Subcutaneous abdominal adipose tissue (tissue), 5 donors: ENCODE results near the gene TICAM2.

Source experiments
- H3K27ac ChIP-seq: one replicate; pipeline ENCODE4 v1.7.0; 2013; ENCODE audit warnings: low read depth, mild to moderate bottlenecking, inconsistent platforms, low read length, moderate library complexity
- H3K27me3 ChIP-seq, 5 donors: one replicate each; pipeline ENCODE4 v1.7.0; 2013; ENCODE audit warnings: low read length in 5 of 5, inconsistent platforms in 1 of 5; ENCODE audit not compliant: control insufficient read depth in 5 of 5, insufficient read depth in 4 of 5
- H3K36me3 ChIP-seq, 5 donors: one replicate each; pipeline ENCODE4 v1.7.0; 2013; ENCODE audit warnings: low read length in 5 of 5; ENCODE audit not compliant: control insufficient read depth in 5 of 5, insufficient read depth in 5 of 5
- H3K4me1 ChIP-seq, 5 donors: one replicate each; pipeline ENCODE4 v1.7.0; 2013; ENCODE audit warnings: low read length in 5 of 5, mild to moderate bottlenecking in 3 of 5, moderate library complexity in 1 of 5; ENCODE audit not compliant: control insufficient read depth in 5 of 5, insufficient read depth in 5 of 5
- H3K4me3 ChIP-seq, 5 donors: one replicate each; pipeline ENCODE4 v1.7.0; 2013; ENCODE audit warnings: low read length in 5 of 5, low read depth in 1 of 5
- H3K9ac ChIP-seq, 5 donors: one replicate each; pipeline ENCODE4 v1.7.0; 2013; ENCODE audit warnings: low read length in 5 of 5, mild to moderate bottlenecking in 4 of 5, moderate library complexity in 3 of 5
- H3K9me3 ChIP-seq, 5 donors: one replicate each; pipeline ENCODE4 v1.7.0; 2013; ENCODE audit warnings: low read length in 5 of 5; ENCODE audit not compliant: control insufficient read depth in 5 of 5
- donor health status: healthy.
- donor health status: healthy.
- donor health status: healthy.
- donor health status: healthy.
- donor health status: healthy.

TICAM2 gene

GRCh38 chr5:115577329-115577728 lies 24.9 kb downstream of the TICAM2 start:
- peaks cover 0 to 5% (median 0%) of the 10 kb centered on the region in 5 donors for H3K4me1 ChIP-seq
- peaks cover 0 to 10% (median 6%) of the 10 kb centered on the region in 5 donors for H3K36me3 ChIP-seq
- H3K27me3 ChIP-seq, result no peaks in the 10 kb centered on the region
- no peak overlapping the region for H3K27ac ChIP-seq
- no peaks in the 10 kb centered on the region for H3K9me3 ChIP-seq
- H3K9ac ChIP-seq, result no peak overlapping the region
- no peak overlapping the region for H3K4me3 ChIP-seq

DNA sequence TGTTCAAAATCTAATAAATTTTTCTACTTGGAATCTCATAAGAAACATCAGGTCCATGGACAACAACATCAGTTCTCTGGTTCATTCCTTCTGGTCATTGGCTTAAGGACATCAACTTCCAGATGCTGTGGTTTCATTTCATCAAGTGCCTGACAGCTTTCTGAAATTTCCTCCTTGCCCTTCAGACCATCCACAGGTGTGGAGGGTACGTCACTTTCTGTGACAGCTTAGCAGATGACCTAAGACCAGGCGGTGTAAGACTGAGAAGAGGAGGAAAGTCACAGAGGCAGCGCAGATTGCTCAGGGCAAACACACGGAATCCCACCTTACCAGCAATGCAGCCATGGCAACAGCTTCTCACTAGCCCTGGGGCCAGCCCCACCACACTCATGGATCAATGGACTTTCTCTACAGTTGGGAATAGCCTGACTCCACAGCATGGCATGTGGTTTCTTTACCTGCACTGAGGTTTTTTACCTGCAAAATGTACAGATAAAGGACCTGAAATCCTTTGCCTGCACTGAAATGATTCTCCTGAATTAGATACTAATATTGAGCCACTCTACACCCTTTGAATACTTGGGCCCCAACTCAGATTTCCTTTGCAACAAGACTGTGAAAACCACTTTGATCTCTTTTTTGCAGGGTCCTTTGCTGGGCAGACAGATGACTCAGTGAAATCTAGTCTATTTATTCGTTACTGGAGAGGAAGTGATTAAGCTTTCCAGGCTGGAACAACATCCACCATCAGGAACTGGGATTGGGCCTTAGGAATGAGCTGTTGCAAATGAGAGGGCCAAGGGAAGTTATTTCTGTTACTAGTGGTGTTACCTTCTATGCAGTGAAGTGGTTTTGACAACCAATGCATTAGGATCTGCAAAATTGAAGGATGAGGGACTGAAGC lies 26.9 kb downstream of the TICAM2 start:
- Histone ChIP-seq H3K27me3 (no peaks in the 10 kb centered on the region), H3K27ac (no peak overlapping the region), H3K9me3 (no peaks in the 10 kb centered on the region), H3K9ac (no peak overlapping the region), H3K4me3 (no peak overlapping the region), H3K36me3 (peaks cover 0 to 3% (median 2%) of the 10 kb centered on the region in 5 donors), H3K4me1 (peaks cover 0 to 7% (median 0%) of the 10 kb centered on the region in 5 donors)

DNA sequence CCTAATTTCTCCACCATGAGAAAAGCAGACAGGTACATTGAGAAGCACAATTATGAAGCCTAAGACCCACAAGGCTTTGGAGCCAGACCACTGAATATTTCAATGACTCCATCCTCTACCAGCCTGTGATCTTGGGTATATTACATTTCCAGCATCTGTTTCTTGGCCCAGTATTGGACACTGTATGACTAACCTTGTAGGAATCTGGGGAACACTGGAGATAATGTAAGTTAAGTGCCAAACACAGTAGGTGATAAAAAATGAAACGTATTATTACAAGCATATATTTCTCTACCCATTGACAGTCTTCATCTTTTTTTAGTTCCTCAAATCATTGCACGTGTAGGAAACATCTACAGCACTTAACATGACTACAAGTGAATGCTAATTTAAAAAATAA lies 29.1 kb downstream of the TICAM2 start:
- H3K4me3 ChIP-seq, result no peak overlapping the region
- no peak overlapping the region for H3K27ac ChIP-seq
- no peak overlapping the region for H3K9ac ChIP-seq
- H3K27me3 ChIP-seq, result no peaks in the 10 kb centered on the region
- H3K9me3 ChIP-seq, result no peaks in the 10 kb centered on the region
- peaks cover 0 to 7% (median 0%) of the 10 kb centered on the region in 5 donors for H3K4me1 ChIP-seq
- peaks cover 0 to 3% (median 0%) of the 10 kb centered on the region in 5 donors for H3K36me3 ChIP-seq

DNA sequence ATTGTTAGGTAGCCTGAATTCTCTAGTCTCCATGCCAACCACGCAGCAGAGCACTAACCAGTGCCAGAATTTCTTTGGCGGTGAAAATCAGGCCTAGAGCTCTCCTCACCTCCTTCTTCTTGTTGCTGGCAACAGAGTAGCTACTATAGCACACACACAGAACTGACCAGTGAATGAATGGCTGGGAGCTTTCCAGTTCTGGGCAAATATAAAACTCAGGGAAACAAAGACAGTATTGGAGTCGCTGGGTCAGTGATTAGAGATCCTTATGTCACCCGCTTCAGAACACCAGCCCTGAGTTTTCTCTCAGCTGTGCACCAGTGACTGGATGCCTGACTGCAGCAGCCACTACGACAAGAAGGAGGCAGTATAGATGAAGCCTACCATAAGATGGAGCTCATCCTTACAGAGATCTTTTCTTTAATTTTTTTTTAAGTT lies 30.8 kb downstream of the TICAM2 start:
- H3K4me1 ChIP-seq, result peaks cover 0 to 7% (median 0%) of the 10 kb centered on the region in 5 donors
- no peak overlapping the region for H3K27ac ChIP-seq
- peaks cover 0 to 3% (median 0%) of the 10 kb centered on the region in 5 donors for H3K36me3 ChIP-seq
- no peaks in the 10 kb centered on the region for H3K27me3 ChIP-seq
- no peaks in the 10 kb centered on the region for H3K9me3 ChIP-seq
- H3K9ac ChIP-seq, result peak overlapping the region in 1 of 5 donors; percentile 39
- no peak overlapping the region for H3K4me3 ChIP-seq

DNA sequence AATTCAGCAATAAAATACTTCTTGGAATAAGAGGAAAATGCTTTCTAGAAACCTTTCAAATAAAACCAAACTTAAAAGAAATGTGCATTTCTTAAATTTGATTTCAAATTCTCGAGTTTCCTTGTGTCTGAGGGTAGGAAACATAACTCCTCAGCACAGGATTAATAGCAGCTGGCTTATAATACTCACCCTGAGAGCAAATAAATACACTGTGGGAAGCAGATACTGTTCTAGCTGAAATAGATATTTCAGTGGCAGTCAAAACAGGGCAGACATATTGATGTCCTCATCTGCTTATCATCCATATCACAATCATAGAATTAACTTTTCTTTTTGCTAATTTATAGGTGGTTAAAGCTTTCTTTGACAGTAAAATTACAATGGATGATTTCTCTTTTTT lies 33.6 kb downstream of the TICAM2 start:
- no peaks in the 10 kb centered on the region for H3K27me3 ChIP-seq
- no peaks in the 10 kb centered on the region for H3K9me3 ChIP-seq
- no peak overlapping the region for H3K27ac ChIP-seq
- H3K4me3 ChIP-seq, result no peak overlapping the region
- no peaks in the 10 kb centered on the region for H3K36me3 ChIP-seq
- H3K4me1 ChIP-seq, result peaks cover 0 to 19% (median 10%) of the 10 kb centered on the region in 5 donors
- no peak overlapping the region for H3K9ac ChIP-seq

- H3K27me3 ChIP-seq, result no peaks in the 10 kb centered on the region
- peak overlapping the region; percentile 1 for H3K27ac ChIP-seq
- H3K9ac ChIP-seq, result no peak overlapping the region
- no peak overlapping the region for H3K4me3 ChIP-seq
- no peaks in the 10 kb centered on the region for H3K36me3 ChIP-seq
- peaks cover 0 to 19% (median 10%) of the 10 kb centered on the region in 5 donors for H3K4me1 ChIP-seq
- H3K9me3 ChIP-seq, result no peaks in the 10 kb centered on the region
These were observed 37.0 kb downstream of the TICAM2 start for GRCh38 chr5:115565233-115565632.

DNA sequence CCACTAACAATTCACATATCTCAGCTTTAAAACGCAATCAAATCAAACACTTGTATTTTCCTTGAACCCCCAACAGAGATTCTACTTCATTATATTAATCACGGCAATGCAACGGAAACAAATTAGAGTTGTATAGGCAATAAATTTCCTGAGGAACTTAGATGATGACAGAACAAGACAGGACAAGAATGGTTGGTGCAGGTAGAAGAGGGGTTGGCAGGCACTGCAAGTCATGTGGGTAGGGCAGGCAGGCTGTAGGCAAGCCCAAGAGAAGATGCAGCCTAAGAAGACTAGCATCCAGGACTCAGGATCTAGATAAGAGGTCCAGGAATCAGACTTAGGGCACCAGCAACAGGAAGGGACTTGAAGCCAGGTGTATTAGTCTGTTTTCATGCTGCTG lies 41.1 kb downstream of the TICAM2 start:
- peaks cover 0 to 19% (median 12%) of the 10 kb centered on the region in 5 donors for H3K4me1 ChIP-seq
- H3K9me3 ChIP-seq, result no peaks in the 10 kb centered on the region
- no peaks in the 10 kb centered on the region for H3K36me3 ChIP-seq
- no peak overlapping the region for H3K4me3 ChIP-seq
- H3K9ac ChIP-seq, result no peak overlapping the region
- no peaks in the 10 kb centered on the region for H3K27me3 ChIP-seq
- no peak overlapping the region for H3K27ac ChIP-seq

DNA sequence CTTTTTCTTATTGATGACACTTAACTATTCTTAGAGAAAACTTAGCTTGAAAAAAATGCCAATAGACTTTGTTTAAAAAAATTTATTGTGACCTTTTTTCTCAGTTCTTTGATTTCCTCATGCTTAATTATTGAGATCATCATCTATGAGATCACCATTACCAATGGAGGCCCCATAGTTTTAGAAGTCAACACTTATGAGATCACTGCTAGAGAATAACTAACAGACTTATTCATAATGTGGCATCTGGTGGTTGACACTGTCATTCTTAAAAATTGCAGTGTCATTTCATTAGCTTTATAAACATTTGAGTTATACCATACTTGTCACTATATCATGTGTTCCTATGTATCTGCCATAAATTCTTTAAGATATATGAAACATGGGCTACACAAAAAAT lies 42.8 kb downstream of the TICAM2 start:
- no peak overlapping the region for H3K4me3 ChIP-seq
- no peaks in the 10 kb centered on the region for H3K36me3 ChIP-seq
- H3K27me3 ChIP-seq, result no peaks in the 10 kb centered on the region
- no peaks in the 10 kb centered on the region for H3K9me3 ChIP-seq
- H3K4me1 ChIP-seq, result peaks cover 0 to 12% (median 0%) of the 10 kb centered on the region in 5 donors
- H3K9ac ChIP-seq, result no peak overlapping the region
- no peak overlapping the region for H3K27ac ChIP-seq

GRCh38 chr5:115558388-115558956 lies 43.8 kb downstream of the TICAM2 start:
- Histone ChIP-seq H3K4me3 (no peak overlapping the region), H3K36me3 (no peaks in the 10 kb centered on the region), H3K27me3 (no peaks in the 10 kb centered on the region), H3K27ac (no peak overlapping the region), H3K9me3 (no peaks in the 10 kb centered on the region), H3K4me1 (peaks cover 0 to 12% (median 0%) of the 10 kb centered on the region in 5 donors), H3K9ac (no peak overlapping the region)
